ENCODE measurements around the gene FXYD6. TPM values are rescaled to one million over a fixed set of nuclear protein-coding genes. Genes with fewer than 3 reads are reported as not detected.

Gene FXYD6
- total RNA-seq, 1 experiment from 2014 or later: not detected

- Histone ChIP-seq H3K4me2 (ENCODE audit: low read depth, low read length, poor library complexity, severe bottlenecking) (no peak overlapping the region), H3K4me1 (ENCODE audit: low read length) (no peaks in the 10 kb centered on the region), H3K79me2 (ENCODE audit: low read length) (no peaks in the 10 kb centered on the region), H3K9me2 (replicated peaks; ENCODE audit: insufficient read depth, low read length) (no peaks in the 10 kb centered on the region), H3K4me3 (ENCODE audit: low read length) (no peak overlapping the region), H3K27me3 (ENCODE audit: low read length) (no peaks in the 10 kb centered on the region), H3K36me3 (ENCODE audit: insufficient read depth, low read length) (no peaks in the 10 kb centered on the region), H2AFZ (ENCODE audit: low read length) (no peak overlapping the region), H4K20me1 (ENCODE audit: insufficient read depth, low read depth, low read length) (no peaks in the 10 kb centered on the region), H3K27ac (ENCODE audit: low read length) (no peak overlapping the region), H3K9me3 (ENCODE audit: low read length) (no peaks in the 10 kb centered on the region), H3K9ac (ENCODE audit: low read length) (no peak overlapping the region)
- no peak for DNase-seq
Measured at GRCh38 chr11:117885777-117886176, 9.3 kb upstream of the FXYD6 start.

- Histone ChIP-seq H4K20me1 (ENCODE audit: insufficient read depth, low read depth, low read length) (no peaks in the 10 kb centered on the region), H3K4me3 (ENCODE audit: low read length) (no peak overlapping the region), H3K27ac (ENCODE audit: low read length) (no peak overlapping the region), H3K27me3 (ENCODE audit: low read length) (no peaks in the 10 kb centered on the region), H3K9me2 (replicated peaks; ENCODE audit: insufficient read depth, low read length) (no peaks in the 10 kb centered on the region), H3K79me2 (ENCODE audit: low read length) (no peaks in the 10 kb centered on the region), H3K9ac (ENCODE audit: low read length) (no peak overlapping the region), H3K4me1 (ENCODE audit: low read length) (no peaks in the 10 kb centered on the region), H2AFZ (ENCODE audit: low read length) (no peak overlapping the region), H3K36me3 (ENCODE audit: insufficient read depth, low read length) (no peaks in the 10 kb centered on the region), H3K9me3 (ENCODE audit: low read length) (no peaks in the 10 kb centered on the region), H3K4me2 (ENCODE audit: low read depth, low read length, poor library complexity, severe bottlenecking) (no peak overlapping the region)
- no peak for DNase-seq
Measured at GRCh38 chr11:117884994-117885393, 8.5 kb upstream of the FXYD6 start.

- Histone ChIP-seq H4K20me1 (ENCODE audit: insufficient read depth, low read depth, low read length) (no peaks in the 10 kb centered on the region), H3K4me1 (ENCODE audit: low read length) (no peaks in the 10 kb centered on the region)
- no peak for DNase-seq
Measured at GRCh38 chr11:117883063-117883462, 6.6 kb upstream of the FXYD6 start.

GRCh38 chr11:117882311-117882905 lies 6.0 kb upstream of the FXYD6 start:
- Histone ChIP-seq H3K4me3 (ENCODE audit: low read length) (no peak overlapping the region), H3K27ac (ENCODE audit: low read length) (no peak overlapping the region), H3K9me3 (ENCODE audit: low read length) (no peaks in the 10 kb centered on the region), H3K79me2 (ENCODE audit: low read length) (no peaks in the 10 kb centered on the region), H3K9me2 (replicated peaks; ENCODE audit: insufficient read depth, low read length) (no peaks in the 10 kb centered on the region), H2AFZ (ENCODE audit: low read length) (no peak overlapping the region), H3K4me2 (ENCODE audit: low read depth, low read length, poor library complexity, severe bottlenecking) (no peak overlapping the region), H3K27me3 (ENCODE audit: low read length) (no peaks in the 10 kb centered on the region), H4K20me1 (ENCODE audit: insufficient read depth, low read depth, low read length) (no peaks in the 10 kb centered on the region), H3K36me3 (ENCODE audit: insufficient read depth, low read length) (no peaks in the 10 kb centered on the region), H3K9ac (ENCODE audit: low read length) (no peak overlapping the region), H3K4me1 (ENCODE audit: low read length) (no peaks in the 10 kb centered on the region)
- DNase-seq: no peak

More at GRCh38 chr11:117883063-117883462, 6.6 kb upstream of the FXYD6 start:
- no peak overlapping the region for H3K4me2 ChIP-seq (ENCODE audit: low read depth, low read length, poor library complexity, severe bottlenecking)
- no peaks in the 10 kb centered on the region for H3K36me3 ChIP-seq (ENCODE audit: insufficient read depth, low read length)
- no peak overlapping the region for H3K27ac ChIP-seq (ENCODE audit: low read length)
- no peaks in the 10 kb centered on the region for H3K9me3 ChIP-seq (ENCODE audit: low read length)
- no peaks in the 10 kb centered on the region for H3K79me2 ChIP-seq (ENCODE audit: low read length)
- no peak overlapping the region for H3K4me3 ChIP-seq (ENCODE audit: low read length)
- no peaks in the 10 kb centered on the region for H3K9me2 ChIP-seq (replicated peaks; ENCODE audit: insufficient read depth, low read length)
- no peak overlapping the region for H3K9ac ChIP-seq (ENCODE audit: low read length)
- no peaks in the 10 kb centered on the region for H3K27me3 ChIP-seq (ENCODE audit: low read length)
- H2AFZ ChIP-seq (ENCODE audit: low read length): no peak overlapping the region

GRCh38 chr11:117881217-117881616 lies 4.8 kb upstream of the FXYD6 start:
- no peak for DNase-seq
- no peaks in the 10 kb centered on the region for H3K27me3 ChIP-seq (ENCODE audit: low read length)

GRCh38 chr11:117879516-117880480 lies 3.3 kb upstream of the FXYD6 start:
- no peaks in the 10 kb centered on the region for H3K36me3 ChIP-seq (ENCODE audit: insufficient read depth, low read length)
- no peaks in the 10 kb centered on the region for H3K9me2 ChIP-seq (replicated peaks; ENCODE audit: insufficient read depth, low read length)
- no peaks in the 10 kb centered on the region for H3K27me3 ChIP-seq (ENCODE audit: low read length)
- H3K79me2 ChIP-seq (ENCODE audit: low read length): no peaks in the 10 kb centered on the region
- H3K4me1 ChIP-seq (ENCODE audit: low read length): no peaks in the 10 kb centered on the region
- no peaks in the 10 kb centered on the region for H3K9me3 ChIP-seq (ENCODE audit: low read length)
- no peak overlapping the region for H3K9ac ChIP-seq (ENCODE audit: low read length)
- no peak overlapping the region for H2AFZ ChIP-seq (ENCODE audit: low read length)
- H4K20me1 ChIP-seq (ENCODE audit: insufficient read depth, low read depth, low read length): no peaks in the 10 kb centered on the region
- H3K27ac ChIP-seq (ENCODE audit: low read length): no peak overlapping the region
- H3K4me3 ChIP-seq (ENCODE audit: low read length): no peak overlapping the region
- no peak overlapping the region for H3K4me2 ChIP-seq (ENCODE audit: low read depth, low read length, poor library complexity, severe bottlenecking)
- DNase-seq: no peak

More at GRCh38 chr11:117881217-117881616, 4.8 kb upstream of the FXYD6 start:
- H3K9me2 ChIP-seq (replicated peaks; ENCODE audit: insufficient read depth, low read length): no peaks in the 10 kb centered on the region
- H3K27ac ChIP-seq (ENCODE audit: low read length): no peak overlapping the region
- H3K4me3 ChIP-seq (ENCODE audit: low read length): no peak overlapping the region
- no peak overlapping the region for H3K4me2 ChIP-seq (ENCODE audit: low read depth, low read length, poor library complexity, severe bottlenecking)
- H3K36me3 ChIP-seq (ENCODE audit: insufficient read depth, low read length): no peaks in the 10 kb centered on the region
- no peak overlapping the region for H2AFZ ChIP-seq (ENCODE audit: low read length)
- no peaks in the 10 kb centered on the region for H4K20me1 ChIP-seq (ENCODE audit: insufficient read depth, low read depth, low read length)
- no peaks in the 10 kb centered on the region for H3K9me3 ChIP-seq (ENCODE audit: low read length)
- no peak overlapping the region for H3K9ac ChIP-seq (ENCODE audit: low read length)
- H3K4me1 ChIP-seq (ENCODE audit: low read length): no peaks in the 10 kb centered on the region
- no peaks in the 10 kb centered on the region for H3K79me2 ChIP-seq (ENCODE audit: low read length)

- H3K9ac ChIP-seq (ENCODE audit: low read length): no peak overlapping the region
- H3K79me2 ChIP-seq (ENCODE audit: low read length): no peaks in the 10 kb centered on the region
- no peak for DNase-seq
- H3K9me2 ChIP-seq (replicated peaks; ENCODE audit: insufficient read depth, low read length): no peaks in the 10 kb centered on the region
- H3K27ac ChIP-seq (ENCODE audit: low read length): no peak overlapping the region
- H3K4me3 ChIP-seq (ENCODE audit: low read length): no peak overlapping the region
- H2AFZ ChIP-seq (ENCODE audit: low read length): no peak overlapping the region
- no peaks in the 10 kb centered on the region for H4K20me1 ChIP-seq (ENCODE audit: insufficient read depth, low read depth, low read length)
- no peaks in the 10 kb centered on the region for H3K4me1 ChIP-seq (ENCODE audit: low read length)
- H3K27me3 ChIP-seq (ENCODE audit: low read length): no peaks in the 10 kb centered on the region
- no peaks in the 10 kb centered on the region for H3K36me3 ChIP-seq (ENCODE audit: insufficient read depth, low read length)
- H3K9me3 ChIP-seq (ENCODE audit: low read length): no peaks in the 10 kb centered on the region
- H3K4me2 ChIP-seq (ENCODE audit: low read depth, low read length, poor library complexity, severe bottlenecking): no peak overlapping the region
Measured at GRCh38 chr11:117878939-117879475, 2.5 kb upstream of the FXYD6 start.

- no peak for DNase-seq
- H3K79me2 ChIP-seq (ENCODE audit: low read length): no peaks in the 10 kb centered on the region
- no peak overlapping the region for H3K27ac ChIP-seq (ENCODE audit: low read length)
- no peaks in the 10 kb centered on the region for H3K9me3 ChIP-seq (ENCODE audit: low read length)
- H4K20me1 ChIP-seq (ENCODE audit: insufficient read depth, low read depth, low read length): no peaks in the 10 kb centered on the region
- H3K9me2 ChIP-seq (replicated peaks; ENCODE audit: insufficient read depth, low read length): no peaks in the 10 kb centered on the region
- H3K4me2 ChIP-seq (ENCODE audit: low read depth, low read length, poor library complexity, severe bottlenecking): no peak overlapping the region
- no peaks in the 10 kb centered on the region for H3K4me1 ChIP-seq (ENCODE audit: low read length)
- no peaks in the 10 kb centered on the region for H3K27me3 ChIP-seq (ENCODE audit: low read length)
- no peak overlapping the region for H2AFZ ChIP-seq (ENCODE audit: low read length)
- H3K4me3 ChIP-seq (ENCODE audit: low read length): no peak overlapping the region
- H3K9ac ChIP-seq (ENCODE audit: low read length): no peak overlapping the region
- no peaks in the 10 kb centered on the region for H3K36me3 ChIP-seq (ENCODE audit: insufficient read depth, low read length)
Measured at GRCh38 chr11:117878314-117878938, 2.0 kb upstream of the FXYD6 start.

All from Karpas-422 (cell line).